GM19395 (cell line): ENCODE data around the gene MYOD1.
A peak's percentile ranks its signal among the peaks of the same experiment; 100 is the strongest.

Experiments
- ATAC-seq: cut with Tn5 transposase; IDR thresholded peaks from one replicate; pipeline ENCODE4 v1.9.1; 2021; ENCODE audit warnings: mild to moderate bottlenecking, moderate library complexity; ENCODE audit not compliant: unreplicated experiment

MYOD1 gene

GRCh38 chr11:17748044-17748443 lies 28.7 kb downstream of the MYOD1 start:
- ATAC-seq: no peak

- no peak for ATAC-seq
Measured at GRCh38 chr11:17748761-17749721, 29.7 kb downstream of the MYOD1 start.

- no peak for ATAC-seq
Measured at GRCh38 chr11:17750013-17750800, 30.8 kb downstream of the MYOD1 start.

GRCh38 chr11:17750801-17751165 lies 31.4 kb downstream of the MYOD1 start:
- no peak for ATAC-seq

GRCh38 chr11:17751558-17751957 lies 32.2 kb downstream of the MYOD1 start:
- ATAC-seq: no peak

- ATAC-seq: no peak
Measured at GRCh38 chr11:17752144-17752543, 32.8 kb downstream of the MYOD1 start.

GRCh38 chr11:17753153-17753552 lies 33.8 kb downstream of the MYOD1 start:
- ATAC-seq: no peak

GRCh38 chr11:17753641-17754040 lies 34.3 kb downstream of the MYOD1 start:
- ATAC-seq: no peak

- no peak for ATAC-seq
Measured at GRCh38 chr11:17755891-17756290, 36.5 kb downstream of the MYOD1 start.

GRCh38 chr11:17760102-17761029 lies 41.0 kb downstream of the MYOD1 start:
- peak; percentile 74 for ATAC-seq

- peak; percentile 54 for ATAC-seq
Measured at GRCh38 chr11:17762309-17762974, 43.1 kb downstream of the MYOD1 start.

- ATAC-seq: no peak
Measured at GRCh38 chr11:17763244-17763643, 43.9 kb downstream of the MYOD1 start.

- no peak for ATAC-seq
Measured at GRCh38 chr11:17763703-17764102, 44.3 kb downstream of the MYOD1 start.

- ATAC-seq: no peak
Measured at GRCh38 chr11:17764446-17765218, 45.3 kb downstream of the MYOD1 start.

- no peak for ATAC-seq
Measured at GRCh38 chr11:17765356-17766072, 46.1 kb downstream of the MYOD1 start.

- ATAC-seq: no peak
Measured at GRCh38 chr11:17766073-17766359, 46.6 kb downstream of the MYOD1 start.

GRCh38 chr11:17766590-17766989 lies 47.2 kb downstream of the MYOD1 start:
- ATAC-seq: no peak

GRCh38 chr11:17767301-17767885 lies 48.0 kb downstream of the MYOD1 start:
- ATAC-seq: no peak

- ATAC-seq: no peak
Measured at GRCh38 chr11:17767914-17768313, 48.5 kb downstream of the MYOD1 start.
